ENCODE measurements around the gene OR1L8.

- TF ChIP-seq CTCF (IDR thresholded peaks at IDR 0.05; ENCODE audit: insufficient read depth, low read length), result no peak
- no peak for TF ChIP-seq POLR2AphosphoS5 (IDR thresholded peaks at IDR 0.05; ENCODE audit: low read depth)
- no peak for TF ChIP-seq SPI1 (IDR thresholded peaks at IDR 0.05; ENCODE audit: borderline replicate concordance, low read depth)
- no peak for TF ChIP-seq REST (IDR thresholded peaks at IDR 0.05; ENCODE audit: insufficient replicate concordance, low read depth)
Observed at GRCh38 chr9:122551371-122551770, 31.8 kb downstream of the OR1L8 start.
